Esophagus muscularis mucosa (tissue), 4 donors: Measurements from ENCODE around the gene ATG9A. TPM values are rescaled to one million over a fixed set of nuclear protein-coding genes. Genes with fewer than 3 reads are reported as not detected.
A peak's percentile ranks its signal among the peaks of the same experiment; 100 is the strongest.
"Not testable (repeated sequence)": the region's sequence is repeated elsewhere in the genome, so short reads cannot be mapped to it uniquely, and the experiment has no call there.

Experiments
- DNase-seq: peaks from one replicate; pipeline ENCODE4 v3.0.0-alpha.2; 2017; ENCODE audit errors: extremely low spot score
- H3K27ac ChIP-seq, 4 donors: fragments of 200-600 bp; sonication (generic); replicated peaks in 1 of 4; 1 replicate in 3 of 4; 2 replicates in 1 of 4; pipeline ENCODE4 v1.5.1; 2016 to 2019; ENCODE audit warnings: mild to moderate bottlenecking in 1 of 4
- H3K27me3 ChIP-seq, 4 donors: fragments of 200-600 bp; sonication (generic); one replicate each; pipeline versions ENCODE4 v1.5.1 to v1.6.0; 2016 to 2019
- H3K36me3 ChIP-seq, 4 donors: fragments of 200-600 bp; sonication (generic); one replicate each; pipeline ENCODE4 v1.5.1; 2016 to 2019
- H3K4me1 ChIP-seq, 4 donors: fragments of 200-600 bp; sonication (generic); one replicate each; pipeline ENCODE4 v1.5.1; 2016 to 2019
- H3K4me3 ChIP-seq, 4 donors: fragments of 200-600 bp; sonication (generic); 1 replicate in 2 of 4; 2 replicates in 2 of 4; pipeline ENCODE4 v1.5.1; 2016 to 2019; ENCODE audit warnings: mild to moderate bottlenecking in 4 of 4, moderate library complexity in 1 of 4
- H3K9me3 ChIP-seq, 4 donors: fragments of 200-600 bp; sonication (generic); 1 replicate in 3 of 4; 2 replicates in 1 of 4; pipeline ENCODE4 v1.5.1; 2016 to 2019
- EP300 ChIP-seq: sonication (generic); formaldehyde crosslinking; IDR thresholded peaks from one replicate; pipeline ENCODE4 v1.6.1; 2017; ENCODE audit warnings: antibody characterized with exemption
- POLR2A ChIP-seq: fragments of 450-650 bp; IDR thresholded peaks from one replicate; pipeline ENCODE4 v1.6.1; 2017; ENCODE audit warnings: antibody characterized with exemption, moderate library complexity, mild to moderate bottlenecking, low read depth
- POLR2AphosphoS5 ChIP-seq, 2 donors: sonication (generic); formaldehyde crosslinking; IDR thresholded peaks; one replicate each; pipeline ENCODE4 v1.6.1; 2017; ENCODE audit warnings: antibody characterized with exemption in 2 of 2
- WGBS: methylation state at CpG from one replicate; pipeline ENCODE4 v1.1.5; 2018; 5-methylcytosine and 5-hydroxymethylcytosine counted together
- intact Hi-C: fragments of 100-400 bp; cut with DNase I; formaldehyde crosslinking; loops from one replicate; pipeline ENCODE4 v1.15.1; 2023
- total RNA-seq, 4 donors: library from RNA; depleted of rRNA; stranded (reverse); fragments of >200 nt; gene quantifications; one replicate each; pipeline versions ENCODE4 v1.1.0 to v1.2.1, GENCODE V29; 2016
- TF ChIP-seq, protein P1 (sequence below), 3 experiments: fragments of 200-600 bp in 2 of 3; fragments of 450-650 bp in 1 of 3; sonication (generic) in 2 of 3; IDR thresholded peaks; one replicate each; pipeline ENCODE4 v1.5.1; 2017 to 2019; ENCODE audit warnings: antibody characterized with exemption in 3 of 3, mild to moderate bottlenecking in 2 of 3, moderate library complexity in 1 of 3

ATG9A gene
- total RNA-seq, 4 donors from 2014 or later: 41.5 to 75.3 (median 56.2) TPM

DNA sequence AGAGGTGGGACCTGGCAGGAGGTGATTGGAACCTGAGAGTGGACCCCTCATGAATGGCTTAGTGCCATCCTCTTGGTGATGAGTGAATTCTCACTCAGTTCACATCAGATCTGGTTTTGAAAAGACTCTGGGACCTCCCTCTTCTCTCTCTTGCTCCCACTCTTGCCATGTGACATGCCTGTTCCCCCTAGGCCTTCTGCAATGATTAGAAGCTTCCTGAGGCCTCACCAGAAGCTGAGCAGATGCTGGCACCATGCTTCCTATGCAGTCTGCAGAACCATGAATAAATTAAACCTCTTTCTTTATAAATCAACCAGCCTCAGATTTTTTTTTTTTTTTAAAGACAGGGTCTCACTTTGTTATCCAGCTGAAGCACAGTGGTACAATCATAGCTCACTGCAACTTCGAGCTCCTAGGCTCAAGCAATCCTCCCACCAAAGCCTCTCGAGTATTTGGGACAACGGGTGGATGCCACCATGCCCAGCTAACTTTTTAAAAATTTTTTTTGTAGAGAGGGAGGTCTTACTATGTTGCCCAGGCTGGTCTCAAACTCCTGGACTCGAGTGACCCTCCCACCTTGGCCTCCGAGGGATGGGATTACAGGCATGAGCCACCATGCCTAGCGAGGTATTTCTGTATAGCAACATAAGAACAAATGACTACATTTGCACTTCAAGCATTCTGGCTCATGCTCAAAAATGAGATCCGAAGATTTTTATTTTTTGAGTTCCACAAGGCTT, 24.8 kb downstream of the ATG9A start:
- no peak for DNase-seq
- H3K36me3 ChIP-seq: peaks cover 0 to 16% (median 16%) of the 10 kb centered on the region in 4 donors
- H3K9me3 ChIP-seq: no peaks in the 10 kb centered on the region
- H3K27ac ChIP-seq: no peak overlapping the region
- peaks cover 17 to 24% (median 23%) of the 10 kb centered on the region in 4 donors for H3K4me1 ChIP-seq
- TF ChIP-seq, protein P1, sequence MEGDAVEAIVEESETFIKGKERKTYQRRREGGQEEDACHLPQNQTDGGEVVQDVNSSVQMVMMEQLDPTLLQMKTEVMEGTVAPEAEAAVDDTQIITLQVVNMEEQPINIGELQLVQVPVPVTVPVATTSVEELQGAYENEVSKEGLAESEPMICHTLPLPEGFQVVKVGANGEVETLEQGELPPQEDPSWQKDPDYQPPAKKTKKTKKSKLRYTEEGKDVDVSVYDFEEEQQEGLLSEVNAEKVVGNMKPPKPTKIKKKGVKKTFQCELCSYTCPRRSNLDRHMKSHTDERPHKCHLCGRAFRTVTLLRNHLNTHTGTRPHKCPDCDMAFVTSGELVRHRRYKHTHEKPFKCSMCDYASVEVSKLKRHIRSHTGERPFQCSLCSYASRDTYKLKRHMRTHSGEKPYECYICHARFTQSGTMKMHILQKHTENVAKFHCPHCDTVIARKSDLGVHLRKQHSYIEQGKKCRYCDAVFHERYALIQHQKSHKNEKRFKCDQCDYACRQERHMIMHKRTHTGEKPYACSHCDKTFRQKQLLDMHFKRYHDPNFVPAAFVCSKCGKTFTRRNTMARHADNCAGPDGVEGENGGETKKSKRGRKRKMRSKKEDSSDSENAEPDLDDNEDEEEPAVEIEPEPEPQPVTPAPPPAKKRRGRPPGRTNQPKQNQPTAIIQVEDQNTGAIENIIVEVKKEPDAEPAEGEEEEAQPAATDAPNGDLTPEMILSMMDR (IDR thresholded peaks at IDR 0.05): no peak
- TF ChIP-seq POLR2AphosphoS5 (IDR thresholded peaks at IDR 0.05) (no peak), EP300 (no peak), POLR2A (no peak)
- 94% methylated on average over 7 of the region's 7 CpGs for WGBS
- peaks cover 0 to 10% (median 1%) of the 10 kb centered on the region in 4 donors for H3K27me3 ChIP-seq
- H3K4me3 ChIP-seq: no peak overlapping the region
- intact Hi-C loops: loop anchor here (5.0 kb wide), 1 partner anchor 42 kb away; the partner anchor contains the start of gene NHEJ1

DNA sequence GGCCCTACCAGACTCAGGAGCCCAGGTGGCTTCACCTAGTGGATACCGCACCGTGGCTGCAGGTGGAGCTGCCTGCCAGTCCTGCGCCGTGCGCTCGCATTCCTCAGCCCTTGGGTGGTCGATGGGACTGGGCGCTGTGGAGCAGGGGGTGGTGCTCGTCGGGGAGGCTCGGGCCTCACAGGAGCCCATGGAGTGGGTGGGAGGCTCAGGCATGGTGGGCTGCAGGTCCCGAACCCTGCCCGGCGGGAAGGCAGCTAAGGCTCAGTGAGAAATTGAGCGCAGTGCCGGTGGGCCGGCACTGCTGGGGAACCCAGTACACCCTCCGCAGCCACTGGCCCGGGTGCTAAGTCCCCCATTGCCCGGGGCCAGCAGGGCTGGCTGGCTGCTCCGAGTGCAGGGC, 28.1 kb downstream of the ATG9A start:
- H3K36me3 ChIP-seq, H3K27ac ChIP-seq, DNase-seq, H3K4me1 ChIP-seq, H3K4me3 ChIP-seq, intact Hi-C loops, H3K9me3 ChIP-seq: not testable (repeated sequence)
- WGBS: 80% methylated on average over 2 of the region's 21 CpGs
- H3K27me3 ChIP-seq: peaks cover 0 to 28% (median under 1%) of the 10 kb centered on the region in 4 donors

DNA sequence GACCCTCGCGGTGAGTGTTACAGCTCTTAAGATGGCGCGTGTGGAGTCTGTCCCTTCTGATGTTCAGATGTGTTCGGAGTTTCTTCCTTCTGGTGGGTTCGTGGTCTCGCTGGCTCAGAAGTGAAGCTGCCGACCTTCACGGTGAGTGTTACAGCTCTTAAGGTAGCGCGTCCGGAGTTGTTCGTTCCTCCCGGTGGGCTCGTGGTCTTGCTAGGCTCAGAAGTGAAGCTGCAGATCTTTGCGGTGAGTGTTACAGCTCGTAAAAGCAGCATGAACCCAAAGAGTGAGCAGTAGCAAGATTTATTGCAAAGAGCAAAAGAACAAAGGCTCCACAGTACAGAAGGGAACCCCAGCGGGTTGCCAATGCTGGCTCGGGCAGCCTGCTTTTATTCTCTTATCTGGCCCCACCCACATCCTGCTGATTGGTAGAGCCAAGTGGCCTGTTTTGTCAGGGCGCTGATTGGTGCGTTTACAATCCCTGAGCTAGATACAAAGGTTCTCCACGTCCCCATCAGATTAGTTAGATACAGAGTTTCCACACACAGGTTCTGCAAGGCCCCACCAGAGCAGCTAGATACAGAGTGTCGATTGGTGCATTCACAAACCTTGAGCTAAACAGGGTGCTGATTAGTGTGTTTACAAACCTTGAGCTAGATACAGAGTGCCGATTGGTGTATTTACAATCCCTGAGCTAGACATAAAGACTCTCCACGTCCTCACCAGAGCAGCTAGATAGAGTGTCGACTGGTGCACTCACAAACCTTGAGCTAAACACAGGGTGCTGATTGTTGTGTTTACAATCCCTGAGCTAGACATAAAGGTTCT, 28.7 kb downstream of the ATG9A start:
- intact Hi-C loops: not testable (repeated sequence)
- 90% methylated on average over 26 of the region's 26 CpGs for WGBS

DNA sequence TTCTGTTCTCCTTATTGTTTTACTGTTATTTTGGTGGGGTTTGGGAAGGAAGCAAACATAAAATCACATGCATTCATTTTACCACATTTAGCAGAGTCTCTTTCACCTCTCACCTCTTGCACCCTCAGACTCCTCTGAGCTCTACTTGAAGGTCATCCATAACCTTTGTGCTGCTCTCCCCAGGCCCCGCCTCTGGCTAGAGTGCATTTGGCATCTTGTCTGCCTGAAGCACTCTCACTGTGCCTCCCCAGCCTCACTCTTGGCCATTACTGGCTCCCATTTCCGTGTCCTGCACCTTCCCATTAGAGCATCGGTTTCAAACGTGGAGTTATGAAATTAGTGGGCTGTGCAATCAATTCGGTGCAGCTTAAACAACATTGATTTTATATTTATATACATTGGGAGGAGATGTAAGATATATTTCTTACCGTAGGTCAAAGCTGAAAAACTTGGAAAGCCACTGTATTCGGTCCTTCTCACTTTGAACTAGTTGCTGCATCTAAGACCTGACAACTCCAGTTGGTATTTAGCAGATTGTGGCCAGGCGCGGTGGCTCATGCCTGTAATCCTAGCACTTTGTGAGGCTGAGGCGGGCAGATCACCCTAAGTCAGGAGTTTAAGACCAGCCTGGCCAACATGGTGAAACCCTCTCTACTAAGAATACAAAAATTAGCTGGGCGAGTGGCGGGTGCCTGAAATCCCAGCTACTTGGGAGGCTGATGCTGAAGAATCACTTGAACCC, 29.8 kb downstream of the ATG9A start:
- WGBS: 85% methylated on average over 12 of the region's 12 CpGs
- Histone ChIP-seq H3K36me3 (no peaks in the 10 kb centered on the region), H3K27ac (no peak overlapping the region), H3K9me3 (no peaks in the 10 kb centered on the region), H3K4me1 (no peaks in the 10 kb centered on the region), H3K4me3 (no peak overlapping the region), H3K27me3 (peaks cover 0 to 28% (median 0%) of the 10 kb centered on the region in 4 donors)
- intact Hi-C loops: no loop called here
- peak; percentile 10 for DNase-seq
- TF ChIP-seq POLR2A (no peak), POLR2AphosphoS5 (IDR thresholded peaks at IDR 0.05) (no peak), EP300 (no peak)
- TF ChIP-seq, protein P1 (IDR thresholded peaks at IDR 0.05): no peak

More for the DNA sequence above, 28.7 kb downstream of the ATG9A start:
- H3K4me3 ChIP-seq, H3K27ac ChIP-seq, H3K36me3 ChIP-seq, H3K9me3 ChIP-seq, H3K4me1 ChIP-seq: not testable (repeated sequence)
- peak; percentile 50 for DNase-seq
- H3K27me3 ChIP-seq: peaks cover 0 to 28% (median 0%) of the 10 kb centered on the region in 4 donors

DNA sequence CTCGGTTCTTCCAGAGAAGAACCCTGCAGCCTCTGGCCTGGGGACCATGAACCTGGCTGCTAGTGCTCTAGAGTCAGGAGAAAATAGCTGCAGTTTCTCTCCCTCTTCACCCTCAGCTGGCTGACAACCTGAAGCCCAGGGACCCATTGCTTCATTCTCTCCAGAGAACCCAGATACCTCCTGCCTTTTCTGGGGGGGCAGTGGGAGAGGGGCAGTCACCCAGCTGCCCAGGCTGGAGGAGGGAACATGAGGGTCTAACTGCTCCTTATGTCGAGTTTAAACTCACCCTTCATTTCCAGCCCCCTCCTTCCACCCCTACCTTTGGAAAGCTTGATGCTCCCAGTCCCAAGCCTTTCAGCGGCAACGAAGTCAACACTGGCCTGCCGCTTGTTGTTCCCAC, 30.5 kb downstream of the ATG9A start:
- intact Hi-C loops: no loop called here
- no peak overlapping the region for H3K4me3 ChIP-seq
- no peaks in the 10 kb centered on the region for H3K36me3 ChIP-seq
- TF ChIP-seq, protein P1 (IDR thresholded peaks at IDR 0.05): no peak
- TF ChIP-seq POLR2A (no peak), EP300 (no peak), POLR2AphosphoS5 (IDR thresholded peaks at IDR 0.05) (no peak)
- H3K27me3 ChIP-seq: peaks cover 0 to 28% (median 0%) of the 10 kb centered on the region in 4 donors
- no peaks in the 10 kb centered on the region for H3K9me3 ChIP-seq
- no peak overlapping the region for H3K27ac ChIP-seq
- DNase-seq: no peak
- WGBS: 76% methylated on average over 5 of the region's 5 CpGs
- no peaks in the 10 kb centered on the region for H3K4me1 ChIP-seq
